HCEC 1CT (cell line): Measurements from ENCODE around the gene PSORS1C2.
"Not testable (repeated sequence)": the region's sequence is repeated elsewhere in the genome, so short reads cannot be mapped to it uniquely, and the experiment has no call there.

Experiments
- DNase-seq: peaks from one replicate; pipeline ENCODE4 v3.0.0-alpha.2; 2017

The PSORS1C2 gene

DNA sequence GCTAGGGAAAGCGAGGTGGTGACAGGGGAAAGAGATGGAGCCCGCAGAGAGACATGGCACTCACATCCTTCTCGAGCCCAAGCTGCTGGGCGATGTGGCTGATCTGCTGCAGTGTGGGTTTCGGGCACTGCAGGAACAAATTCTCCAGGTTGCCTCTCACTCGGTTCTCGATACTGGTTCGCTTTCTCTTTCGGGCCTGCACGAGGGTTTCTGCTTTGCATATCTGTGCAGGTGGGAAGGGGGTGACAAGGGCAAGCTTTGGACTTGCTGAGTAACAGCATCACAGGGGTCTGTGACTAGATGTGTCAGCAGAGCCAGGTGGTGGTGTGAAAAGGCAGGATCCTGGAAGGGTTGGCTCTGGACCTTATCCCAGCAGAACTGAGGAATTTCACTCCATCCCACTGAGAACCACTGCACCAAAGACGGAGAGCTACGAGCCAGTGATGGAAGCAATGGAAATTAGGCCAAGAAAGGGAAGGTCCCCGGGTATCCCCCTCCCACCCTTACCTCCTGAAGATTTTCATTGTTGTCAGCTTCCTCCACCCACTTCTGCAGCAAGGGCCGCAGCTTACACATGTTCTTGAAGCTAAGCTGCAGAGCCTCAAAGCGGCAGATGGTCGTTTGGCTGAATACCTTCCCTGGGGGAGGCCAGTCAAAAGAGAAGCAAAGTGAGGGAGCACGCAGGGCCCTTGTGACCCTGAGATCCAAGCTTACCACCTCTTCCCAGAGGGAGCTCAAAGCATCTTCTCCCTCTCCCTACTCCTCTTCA, 26.4 kb upstream of the PSORS1C2 start:
- DNase-seq, result not testable (repeated sequence)

DNA sequence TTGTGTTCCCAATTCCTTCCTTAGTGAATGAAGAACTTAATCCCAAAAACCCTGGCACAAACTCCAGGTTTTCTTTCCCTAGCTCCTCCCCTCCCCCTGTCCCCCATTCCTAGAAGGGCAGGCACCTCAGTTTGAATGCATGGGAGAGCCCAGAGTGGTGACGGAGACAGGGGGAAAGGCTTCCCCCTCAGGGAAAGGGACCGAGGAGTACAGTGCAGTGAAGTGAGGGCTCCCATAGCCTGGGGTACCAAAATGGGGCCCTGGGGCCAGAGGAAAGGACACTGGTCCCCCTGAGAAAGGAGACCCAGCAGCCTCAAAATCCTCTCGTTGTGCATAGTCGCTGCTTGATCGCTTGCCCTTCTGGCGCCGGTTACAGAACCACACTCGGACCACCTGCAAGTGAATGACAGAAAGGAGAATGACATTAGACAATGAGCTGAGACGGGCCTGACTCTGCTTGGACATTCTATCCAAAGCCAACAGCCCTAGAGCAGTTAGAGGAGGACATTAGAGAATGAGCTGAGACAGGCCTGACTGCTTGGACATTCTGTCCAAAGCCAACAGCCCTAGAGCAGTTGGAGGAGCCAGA, 25.7 kb upstream of the PSORS1C2 start:
- not testable (repeated sequence) for DNase-seq

DNA sequence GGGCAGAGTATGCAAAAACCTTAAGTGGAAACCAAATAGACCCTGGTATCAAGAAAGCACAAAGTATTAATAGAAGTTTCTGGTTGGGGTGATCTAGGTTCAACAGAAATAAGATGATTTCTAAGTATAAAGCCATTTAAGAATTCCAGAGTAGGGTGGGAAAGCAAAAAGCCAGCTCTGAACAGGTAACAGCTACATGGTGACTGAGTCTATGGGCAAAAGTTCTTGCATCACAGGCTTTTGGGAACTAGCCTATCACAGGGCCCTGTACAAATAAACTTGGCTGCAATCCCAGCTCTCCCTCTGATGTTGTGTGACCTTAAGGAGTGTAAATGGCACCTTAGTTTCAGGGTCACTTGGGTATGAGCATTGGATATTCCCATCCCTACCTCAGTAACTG, 25.1 kb upstream of the PSORS1C2 start:
- DNase-seq, result no peak

DNA sequence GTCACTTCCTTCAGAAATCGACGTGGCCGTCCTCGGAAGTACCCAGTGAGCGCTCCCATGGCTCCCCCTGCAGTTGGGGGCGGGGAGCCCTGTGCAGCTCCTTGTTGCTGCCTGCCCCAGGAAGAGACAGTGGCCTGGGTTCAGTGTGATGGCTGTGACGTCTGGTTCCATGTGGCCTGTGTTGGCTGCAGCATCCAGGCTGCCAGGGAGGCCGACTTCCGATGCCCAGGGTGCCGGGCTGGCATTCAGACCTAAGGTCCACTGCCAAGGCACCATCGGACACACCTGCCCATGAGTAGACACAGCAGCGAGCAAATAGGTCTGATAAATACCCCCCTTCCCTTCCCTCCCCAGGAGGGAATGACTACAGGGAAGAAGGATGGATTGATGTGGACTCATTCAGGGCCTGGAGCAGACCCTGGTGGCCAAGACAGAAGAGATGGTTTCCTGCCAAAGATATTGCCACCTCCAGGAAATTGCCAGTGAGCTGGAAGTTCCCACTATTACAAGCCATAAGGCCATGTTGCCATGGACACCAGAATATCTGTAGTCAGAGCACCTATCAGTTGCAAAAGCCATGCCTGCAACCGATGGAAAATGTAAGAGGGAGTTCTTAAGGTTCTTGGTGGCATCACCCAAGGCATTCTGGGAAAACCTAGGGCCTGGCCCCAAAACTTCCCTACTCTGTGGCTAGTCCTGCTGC, 23.7 kb upstream of the PSORS1C2 start:
- no peak for DNase-seq

DNA sequence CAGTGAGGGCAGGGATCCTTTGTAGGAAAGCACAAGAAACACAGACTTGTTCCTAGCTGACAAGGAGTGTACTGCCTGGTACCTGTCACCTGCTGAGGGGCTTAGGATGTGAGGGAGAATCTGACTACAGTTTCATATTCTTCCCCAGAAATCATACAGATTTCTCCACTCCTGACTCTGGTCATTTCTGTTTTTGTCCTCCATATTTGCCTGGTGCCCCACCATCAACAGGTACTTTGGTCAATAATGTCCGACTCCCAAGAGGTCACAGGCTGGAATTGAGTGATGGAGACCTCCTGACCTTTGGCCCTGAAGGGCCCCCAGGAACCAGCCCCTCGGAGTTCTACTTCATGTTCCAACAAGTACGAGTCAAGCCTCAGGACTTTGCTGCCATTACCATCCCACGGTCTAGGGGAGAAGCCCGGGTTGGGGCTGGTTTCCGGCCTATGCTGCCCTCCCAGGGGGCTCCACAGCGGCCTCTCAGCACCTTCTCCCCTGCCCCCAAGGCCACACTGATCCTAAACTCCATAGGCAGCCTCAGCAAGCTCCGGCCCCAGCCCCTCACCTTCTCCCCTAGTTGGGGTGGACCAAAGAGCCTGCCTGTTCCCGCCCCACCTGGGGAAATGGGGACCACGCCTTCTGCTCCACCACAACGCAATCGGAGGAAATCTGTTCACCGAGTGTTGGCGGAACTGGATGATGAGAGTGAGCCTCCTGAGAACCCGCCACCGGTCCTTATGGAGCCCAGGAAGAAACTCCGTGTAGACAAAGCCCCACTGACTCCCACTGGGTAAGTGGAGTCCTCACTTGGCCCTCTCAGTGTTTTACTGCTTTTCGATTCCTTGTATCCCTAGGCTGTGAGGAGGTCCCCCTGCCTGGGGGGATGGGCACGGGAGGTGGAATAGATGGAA, 22.6 kb upstream of the PSORS1C2 start:
- no peak for DNase-seq

DNA sequence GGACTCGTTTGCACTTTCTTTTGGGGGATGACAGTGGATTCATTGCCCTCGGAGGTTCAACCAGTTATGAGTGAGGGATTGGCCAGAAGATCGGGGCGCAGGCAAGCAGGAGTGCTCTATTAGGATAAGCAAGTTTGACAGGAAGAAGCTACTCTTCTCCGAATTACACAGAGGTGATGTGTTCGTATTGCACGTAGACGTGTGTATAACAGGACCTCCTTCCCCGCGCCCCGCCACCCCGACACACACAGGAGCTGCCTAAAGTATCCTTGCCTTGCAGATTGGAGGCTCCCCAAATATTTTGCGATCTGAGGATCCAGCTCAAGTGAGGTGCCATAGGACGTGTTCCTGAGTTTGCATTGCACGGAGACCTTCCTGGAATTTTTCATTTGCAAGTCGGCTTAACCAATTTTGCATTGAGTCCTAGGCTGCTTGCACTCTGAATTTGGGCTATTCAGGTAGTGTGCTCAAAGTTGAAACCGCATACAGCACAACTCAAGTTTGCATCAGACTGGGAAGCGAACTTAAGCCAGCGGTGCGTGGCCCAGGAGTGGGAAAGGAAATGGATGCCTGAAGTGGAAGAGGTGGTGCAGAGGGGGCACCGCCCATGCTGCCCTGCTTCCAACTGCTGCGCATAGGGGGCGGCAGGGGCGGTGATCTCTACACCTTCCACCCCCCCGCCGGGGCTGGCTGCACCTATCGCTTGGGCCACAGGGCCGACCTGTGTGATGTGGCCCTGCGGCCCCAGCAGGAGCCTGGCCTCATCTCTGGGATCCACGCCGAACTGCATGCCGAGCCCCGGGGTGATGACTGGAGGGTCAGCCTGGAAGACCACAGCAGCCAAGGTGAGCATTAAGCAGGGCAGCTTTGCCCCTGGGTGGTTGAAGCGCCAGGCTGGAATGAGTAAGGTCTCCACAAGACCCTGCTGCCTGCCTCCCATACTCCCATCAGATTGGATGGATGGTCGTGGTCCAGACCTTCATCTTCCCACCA, 20.3 kb upstream of the PSORS1C2 start:
- DNase-seq, result peak; percentile 30

DNA sequence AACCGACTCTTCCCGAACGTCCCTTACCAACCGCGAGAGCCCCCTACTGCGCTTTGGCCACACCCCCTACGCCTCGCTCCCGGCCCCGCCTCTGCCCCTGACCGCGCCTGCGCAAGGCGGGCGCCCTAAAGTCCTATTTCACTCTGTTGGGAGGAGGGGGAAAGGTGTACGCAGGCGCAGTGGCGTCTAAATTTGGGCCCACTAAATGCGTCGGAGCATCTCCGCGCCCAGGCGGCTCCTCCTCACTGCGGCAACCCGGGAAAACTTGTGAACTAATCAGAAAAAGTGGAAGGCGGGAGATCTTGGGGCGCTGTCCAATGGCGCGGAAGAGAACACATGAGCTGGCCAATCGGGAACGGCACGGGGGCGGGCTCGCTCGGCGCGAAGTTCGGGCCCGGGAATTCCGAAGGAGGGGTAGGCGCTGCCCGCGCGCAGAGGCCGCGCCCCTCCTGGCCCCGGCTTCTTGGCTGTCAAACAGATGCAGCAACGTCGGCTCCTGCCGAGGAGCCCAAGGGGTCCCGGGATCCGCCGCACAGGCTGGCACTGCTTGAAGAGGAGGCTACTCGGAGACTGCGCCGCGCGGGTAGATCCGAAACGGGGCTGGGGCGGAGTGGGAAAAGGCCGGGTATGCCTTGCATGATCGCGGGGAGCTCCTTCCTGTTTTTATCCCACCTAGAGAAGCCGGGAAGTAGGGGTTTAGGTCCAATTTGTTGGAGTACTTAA, 19.4 kb upstream of the PSORS1C2 start, which contains the start of gene TCF19:
Gene TCF19, plus strand, starts transcription at position 450 of the 723 bp plus-strand sequence. CDS start 881 bp downstream, outside the sequence.
- DNase-seq, result peak; percentile 99

DNA sequence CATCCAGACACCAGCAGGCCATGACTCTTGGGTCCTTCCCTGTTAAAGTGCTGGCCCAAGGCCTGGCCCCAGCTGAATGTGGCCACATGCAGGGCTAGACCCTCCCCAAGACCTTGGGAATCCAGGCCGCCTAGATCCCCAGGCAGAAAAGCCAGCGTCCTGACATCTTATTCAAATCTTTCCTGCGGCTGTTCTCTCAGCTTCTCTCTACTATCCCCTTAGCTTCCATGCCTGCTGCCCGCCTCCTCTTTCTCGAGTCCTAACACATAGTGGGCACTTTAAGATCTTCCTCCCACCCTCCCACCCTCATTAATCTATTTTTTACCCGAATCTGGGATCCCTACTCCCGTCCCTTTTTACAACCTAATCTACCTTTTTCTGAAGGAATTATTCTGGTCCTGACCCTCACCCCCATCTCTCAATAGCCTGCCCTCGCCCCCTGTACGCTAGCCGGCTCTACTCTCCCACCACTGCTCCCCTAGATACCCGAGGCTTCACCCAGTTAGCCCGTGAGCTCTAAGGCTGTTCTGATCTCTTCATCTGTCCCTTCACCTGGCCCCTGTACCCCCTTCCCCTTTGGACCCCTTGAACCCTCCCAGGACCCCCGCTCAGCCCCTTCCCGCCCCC, 18.8 kb upstream of the PSORS1C2 start, which contains the start of gene CCHCR1:
Gene CCHCR1, minus strand, starts transcription at position 290 of the 627 bp plus-strand sequence. Its CDS starts 202 bp downstream, at position 88.
- no peak for DNase-seq

DNA sequence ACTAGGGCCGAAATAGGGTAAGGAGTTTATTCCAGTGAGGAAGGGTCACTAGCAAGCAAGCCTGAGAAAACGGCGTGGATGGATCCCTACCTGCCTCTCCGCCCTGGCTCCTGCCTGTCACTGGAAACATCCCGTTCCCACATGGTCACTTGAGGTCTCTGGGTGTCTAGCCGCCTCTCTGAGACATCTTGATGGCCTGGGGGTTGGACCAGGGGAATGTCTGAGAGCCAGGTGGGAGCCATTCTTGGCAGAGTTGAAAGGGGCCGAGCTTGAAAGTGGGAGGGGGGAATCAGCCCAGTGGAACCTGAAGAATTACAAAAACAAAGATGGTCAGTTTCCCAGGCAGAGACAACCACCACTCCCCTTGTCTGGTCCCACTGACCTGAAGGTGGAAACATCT, 17.8 kb upstream of the PSORS1C2 start:
- DNase-seq, result no peak

DNA sequence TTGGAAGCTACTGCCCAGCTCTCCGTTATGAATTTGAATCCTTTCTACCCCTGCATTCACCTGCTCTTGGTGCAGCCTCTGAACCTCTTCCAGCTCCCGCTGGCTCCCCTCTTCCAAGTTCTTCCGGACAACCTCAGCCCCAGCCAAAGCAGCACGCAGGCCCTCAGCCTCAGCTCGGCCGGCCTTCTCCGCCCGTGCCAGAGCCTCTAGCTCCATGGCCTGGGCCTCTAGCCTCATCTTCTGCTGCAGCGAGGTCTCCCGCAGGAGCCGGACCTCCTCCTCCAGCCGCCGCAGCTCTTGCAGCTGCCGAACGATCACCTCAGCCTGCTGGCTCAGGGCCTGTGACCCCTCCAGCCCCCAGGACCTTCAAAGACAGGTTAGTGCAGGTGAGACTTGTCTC, 15.6 kb upstream of the PSORS1C2 start:
- DNase-seq, result no peak

DNA sequence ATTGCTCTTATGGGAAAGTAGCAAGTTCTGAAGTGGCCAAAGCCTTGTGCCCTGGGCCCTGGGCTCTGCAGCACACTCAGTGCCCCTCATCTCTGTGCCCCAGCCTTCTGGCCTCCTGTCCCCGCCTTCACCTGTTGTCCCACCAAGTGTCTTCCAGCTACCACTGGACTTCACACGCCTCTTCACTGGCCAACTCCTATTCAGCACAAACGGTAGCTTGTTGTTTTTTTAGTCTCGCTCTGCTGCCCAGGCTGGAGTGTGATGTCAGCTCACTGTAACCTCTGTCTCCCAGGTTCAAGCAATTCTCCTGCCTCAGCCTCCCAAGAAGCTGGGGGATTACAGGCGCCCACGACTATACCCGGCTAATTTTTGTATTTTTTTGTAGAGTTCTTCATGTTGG, 13.9 kb upstream of the PSORS1C2 start:
- DNase-seq, result no peak

DNA sequence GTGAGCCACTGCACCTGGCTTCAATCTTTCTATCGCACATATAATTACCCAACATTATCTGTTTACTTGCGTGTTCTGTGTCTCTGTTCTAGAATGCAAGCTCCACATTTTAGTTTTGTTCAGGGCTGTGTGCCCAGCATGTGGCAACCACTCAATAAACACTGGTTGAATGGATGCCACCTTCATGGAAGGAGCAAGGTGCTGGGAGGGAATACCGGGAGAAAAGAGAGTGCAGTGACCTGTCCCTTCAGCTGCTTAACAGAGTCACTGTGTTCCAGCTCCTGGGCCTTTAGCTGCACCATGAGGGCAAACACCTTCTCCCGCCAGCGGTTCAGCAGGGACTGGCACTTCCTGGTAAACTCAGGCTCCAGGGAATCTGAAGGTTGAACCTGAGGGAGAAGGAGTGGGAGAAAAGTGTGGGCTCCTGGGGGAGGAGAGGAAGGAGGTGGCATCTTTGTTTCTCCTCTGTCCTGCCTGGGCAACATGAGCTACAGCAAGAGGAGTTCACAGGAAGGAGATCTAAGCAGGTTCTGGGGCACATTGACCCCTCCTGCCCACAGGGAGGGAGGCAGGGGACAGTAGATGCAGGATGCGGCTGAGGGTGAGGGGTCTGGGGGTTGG, 11.1 kb upstream of the PSORS1C2 start:
- no peak for DNase-seq

DNA sequence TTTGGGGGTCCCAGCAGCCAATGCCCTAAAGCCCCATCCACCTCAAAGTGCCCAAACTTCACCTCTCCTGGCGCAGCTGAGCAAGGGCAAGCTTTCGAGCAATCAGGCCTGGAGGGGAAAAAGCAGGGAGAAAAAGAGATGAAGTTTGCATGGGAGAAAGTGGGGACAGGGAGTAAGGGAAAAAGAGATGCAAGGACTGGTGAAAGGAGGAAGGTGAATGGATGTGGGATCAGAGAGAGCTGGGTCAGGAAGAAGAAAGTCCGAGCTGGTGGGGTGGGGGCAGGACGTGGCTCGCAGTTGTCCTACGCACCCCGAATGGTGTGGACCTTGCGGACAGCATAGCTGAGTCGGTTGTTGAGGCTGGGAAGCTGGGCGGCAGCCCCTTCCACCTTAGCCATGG, 6.5 kb upstream of the PSORS1C2 start:
- no peak for DNase-seq

DNA sequence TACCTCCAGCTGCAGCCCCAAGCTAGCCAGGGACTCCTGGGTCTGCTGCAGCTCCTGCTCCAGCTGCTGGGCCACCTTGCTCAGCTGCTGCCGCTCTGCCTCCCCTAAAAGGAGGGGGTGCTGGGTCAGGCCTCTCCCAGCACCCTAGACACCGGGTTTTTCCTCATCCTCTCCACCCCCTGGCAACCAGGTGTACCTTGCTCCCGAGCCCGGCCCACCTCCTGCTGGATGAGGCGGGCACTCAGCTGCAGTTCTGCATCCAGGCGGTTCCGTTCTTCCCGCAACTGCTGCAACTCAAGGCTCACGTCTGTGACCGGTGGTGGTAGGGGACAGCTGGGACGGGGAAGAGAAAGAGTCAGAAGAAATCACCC, 6.1 kb upstream of the PSORS1C2 start:
- DNase-seq, result no peak

DNA sequence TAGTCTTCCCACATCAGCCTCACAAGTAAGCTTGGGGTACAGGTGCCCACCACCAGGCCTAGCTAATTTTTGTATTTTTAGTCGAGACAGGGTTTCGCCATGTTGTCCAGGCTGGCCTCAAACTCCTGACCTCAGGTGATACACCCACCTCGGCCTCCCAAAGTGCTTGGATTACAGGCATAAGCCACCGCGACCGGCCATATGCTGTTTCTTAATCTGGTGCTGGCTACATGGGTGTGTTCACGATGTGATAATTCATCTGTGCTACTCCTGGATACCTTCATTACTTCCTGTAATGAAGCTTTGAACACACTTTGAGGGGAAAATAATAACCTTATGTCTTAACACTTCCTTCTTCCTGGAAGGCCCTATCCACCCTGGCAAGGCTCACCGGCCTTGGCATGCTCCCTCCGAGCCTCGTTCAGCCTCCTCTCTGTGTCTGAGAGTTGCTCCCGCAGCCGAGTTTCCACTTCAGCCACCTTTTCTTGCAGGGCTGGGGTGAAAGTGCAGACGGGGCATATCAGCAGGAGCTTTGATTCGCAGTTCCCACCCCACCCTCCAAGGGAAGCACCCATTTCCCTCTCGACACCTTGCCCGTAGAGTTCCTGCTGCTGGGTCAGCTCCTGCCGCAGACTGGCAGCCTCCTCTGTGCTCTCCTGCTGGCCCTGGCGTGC, 5.6 kb upstream of the PSORS1C2 start:
- DNase-seq, result no peak

DNA sequence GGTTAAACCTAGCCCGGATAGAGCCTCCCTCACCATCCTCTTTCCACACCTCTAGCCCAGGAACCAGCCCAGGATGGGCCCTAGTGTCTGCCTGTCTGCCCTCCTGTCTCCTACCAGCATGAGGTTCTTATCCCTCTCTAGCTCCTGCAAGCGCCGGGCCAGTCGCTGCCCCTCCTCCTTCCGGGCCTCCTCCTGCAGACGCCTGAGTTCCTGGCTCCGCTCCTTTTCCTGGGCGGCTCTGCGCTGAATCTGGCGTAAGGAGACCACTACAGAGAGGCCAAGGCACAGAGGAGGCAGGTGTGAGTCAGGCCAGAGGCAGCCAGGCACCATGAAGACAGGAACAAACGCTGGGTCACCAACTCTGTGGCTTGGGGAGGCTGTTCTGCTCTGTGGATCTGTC, 4.3 kb upstream of the PSORS1C2 start:
- no peak for DNase-seq

DNA sequence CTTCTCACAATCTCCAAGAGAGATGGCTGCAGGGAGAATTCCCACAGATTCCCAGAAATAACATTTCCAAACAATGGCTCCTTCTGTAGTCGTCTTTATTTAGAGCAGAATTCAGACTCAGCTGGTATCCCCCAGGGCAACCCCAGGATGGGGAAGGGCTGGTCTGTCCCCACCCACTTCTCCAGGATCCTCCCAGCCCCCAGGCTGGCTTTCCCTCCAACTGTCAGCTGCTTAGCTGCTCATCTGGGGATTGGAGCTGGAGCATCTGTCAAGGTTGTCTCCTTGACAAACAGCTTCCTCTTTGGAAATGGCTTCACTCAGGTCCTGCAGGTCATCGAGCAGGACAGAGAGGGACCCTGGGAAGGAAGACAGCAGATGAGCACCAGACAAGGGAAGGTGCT, 3.5 kb upstream of the PSORS1C2 start:
- no peak for DNase-seq

DNA sequence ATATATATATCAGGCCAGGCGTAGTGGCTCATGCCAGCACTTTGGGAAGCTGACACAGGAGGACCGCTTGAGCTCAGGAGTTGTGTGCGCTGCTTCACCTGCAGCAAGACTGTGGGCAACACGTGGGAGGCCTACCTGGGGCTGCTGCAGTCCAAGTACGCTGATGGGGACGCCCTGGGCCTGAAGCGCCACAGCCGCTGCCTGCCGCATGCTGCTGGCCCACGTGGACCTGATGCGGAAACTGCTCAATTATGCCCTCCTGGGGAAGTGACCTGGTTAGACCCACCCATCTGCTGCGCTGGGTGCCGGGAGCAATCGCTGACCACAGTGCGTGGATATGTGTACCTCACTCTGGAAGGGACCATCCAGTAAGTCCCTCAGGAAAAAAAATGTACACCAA, 1.8 kb upstream of the PSORS1C2 start:
- DNase-seq, result no peak

DNA sequence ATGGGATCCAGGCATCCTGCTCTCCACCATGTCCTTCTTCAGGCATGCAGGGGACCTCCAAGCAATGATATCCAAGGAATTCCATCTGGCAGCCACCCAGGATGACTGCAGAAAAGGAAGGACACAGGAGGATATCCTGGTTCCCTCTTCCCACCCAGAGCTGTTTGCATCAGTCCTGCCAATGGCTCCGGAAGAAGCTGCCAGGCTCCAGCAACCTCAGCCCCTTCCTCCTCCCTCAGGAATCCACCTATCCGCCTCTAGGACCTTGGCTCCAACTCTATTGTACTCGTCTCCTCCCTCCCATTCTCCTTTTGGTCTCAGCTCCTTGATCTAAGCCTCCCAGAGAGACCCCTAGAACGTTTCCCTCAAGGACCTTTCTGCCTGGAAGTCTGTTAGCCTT, 733 bp upstream of the PSORS1C2 start:
- no peak for DNase-seq
